Measurements from ENCODE around the gene MMP14. TPM values are rescaled to one million over a fixed set of nuclear protein-coding genes. Genes with fewer than 3 reads are reported as not detected.
A peak's percentile ranks its signal among the peaks of the same experiment; 100 is the strongest.
"Not testable (repeated sequence)": the region's sequence is repeated elsewhere in the genome, so short reads cannot be mapped to it uniquely, and the experiment has no call there.

Gene MMP14
- 1 to 10 TPM; 1.4 to 1.7 TPM for total RNA-seq
- polyA plus RNA-seq, result not detected

DNA sequence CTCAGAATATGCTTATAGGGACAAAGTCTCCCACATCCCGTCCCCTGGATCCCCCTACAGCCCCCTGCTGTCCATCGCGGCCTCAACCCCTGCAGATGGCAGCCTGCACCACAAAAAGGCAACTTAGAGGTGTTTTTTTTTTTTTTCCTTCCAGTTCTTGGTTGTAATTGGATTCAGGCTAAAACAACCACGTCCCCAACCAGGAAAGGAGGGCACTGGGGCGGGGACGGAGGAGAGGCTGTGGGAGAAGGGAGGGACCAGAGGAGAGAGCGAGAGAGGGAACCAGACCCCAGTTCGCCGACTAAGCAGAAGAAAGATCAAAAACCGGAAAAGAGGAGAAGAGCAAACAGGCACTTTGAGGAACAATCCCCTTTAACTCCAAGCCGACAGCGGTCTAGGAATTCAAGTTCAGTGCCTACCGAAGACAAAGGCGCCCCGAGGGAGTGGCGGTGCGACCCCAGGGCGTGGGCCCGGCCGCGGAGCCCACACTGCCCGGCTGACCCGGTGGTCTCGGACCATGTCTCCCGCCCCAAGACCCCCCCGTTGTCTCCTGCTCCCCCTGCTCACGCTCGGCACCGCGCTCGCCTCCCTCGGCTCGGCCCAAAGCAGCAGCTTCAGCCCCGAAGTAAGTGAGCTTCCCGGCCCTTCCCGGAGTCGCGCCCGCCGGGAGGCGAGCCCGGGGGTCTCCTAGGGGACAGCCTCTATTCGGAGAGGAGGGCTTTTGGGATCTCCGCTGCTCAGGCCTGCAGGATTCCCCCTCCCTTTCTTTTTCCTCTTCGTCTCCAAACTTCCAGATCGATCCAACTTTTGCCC lies at the start of gene MMP14:
Gene MMP14, plus strand, starts transcription at position 285 of the 813 bp plus-strand sequence. Its CDS starts 233 bp downstream, at position 518.
- Mint-ChIP-seq H3K4me1 (peaks cover 5 to 13% (median 10%) of the 10 kb centered on the region in 3 donors), H3K27me3 (peaks cover 23 to 24% of the 10 kb centered on the region in 2 donors), H3K9me3 (peaks cover 0 to 2% (median 0%) of the 10 kb centered on the region in 5 donors), H3K4me3 (peak within 1 kb of the TSS in 6 of 7 donors; percentile 10 to 64 (median 59)), H3K36me3 (peaks cover 9 to 32% (median 10%) of the 10 kb centered on the region in 3 donors), H3K27ac (peak within 1 kb of the TSS in 5 of 8 donors; percentile 27 to 96 (median 53))
- POLR2A ChIA-PET, result interaction anchor here (0.6 kb wide), 1 partner anchor 264 kb away, joined by 3 read pairs; no protein-coding TSS in a partner anchor
- Histone ChIP-seq H3K4me1 (ENCODE audit: insufficient read depth, low read length) (peaks cover 3% of the 10 kb centered on the region), H3K27me3 (ENCODE audit: insufficient read depth, low read length, poor library complexity, severe bottlenecking) (peaks cover 5% of the 10 kb centered on the region), H3K9me3 (ENCODE audit: low read length) (no peaks in the 10 kb centered on the region), H3K4me3 (ENCODE audit: low read length) (peak within 1 kb of the TSS; percentile 53), H3K36me3 (ENCODE audit: insufficient read depth, low read length) (peaks cover 13% of the 10 kb centered on the region), H3K27ac (ENCODE audit: low read depth, low read length) (no peak within 1 kb of the TSS)
- DNase-seq, result no peak
- CTCF ChIA-PET, result interaction anchor here (8.2 kb wide), 1 partner anchor 17 kb away, joined by 66 read pairs; no protein-coding TSS in a partner anchor

DNA sequence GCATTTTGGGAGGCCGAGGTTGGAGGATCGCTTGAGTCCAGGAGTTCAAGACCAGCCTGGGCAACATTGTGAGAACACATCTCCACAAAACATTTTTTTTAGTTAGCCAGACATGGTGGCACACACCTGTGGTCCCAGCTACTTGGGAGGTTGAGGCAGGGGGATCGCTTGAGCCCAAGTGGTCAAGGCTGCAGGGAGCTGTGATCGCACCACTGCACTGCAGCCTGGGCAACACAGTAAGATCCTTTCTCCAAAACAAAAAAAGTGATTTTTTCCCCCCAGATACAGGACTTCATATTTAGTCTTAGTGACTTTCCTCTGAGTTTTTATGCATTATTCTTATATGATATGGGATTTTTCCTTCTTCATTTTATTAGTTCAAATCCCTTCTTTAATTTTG lies 49.7 kb upstream of the MMP14 start:
- no peaks in the 10 kb centered on the region for H3K4me1 Mint-ChIP-seq
- H3K27me3 Mint-ChIP-seq, result peaks cover 1 to 5% of the 10 kb centered on the region in 2 donors
- Histone ChIP-seq H3K27ac (ENCODE audit: low read depth, low read length) (no peak overlapping the region), H3K4me1 (ENCODE audit: insufficient read depth, low read length) (no peaks in the 10 kb centered on the region), H3K36me3 (ENCODE audit: insufficient read depth, low read length) (no peaks in the 10 kb centered on the region), H3K9me3 (ENCODE audit: low read length) (no peaks in the 10 kb centered on the region), H3K27me3 (ENCODE audit: insufficient read depth, low read length, poor library complexity, severe bottlenecking) (no peaks in the 10 kb centered on the region), H3K4me3 (ENCODE audit: low read length) (no peak overlapping the region)
- no peak overlapping the region for H3K27ac Mint-ChIP-seq
- no peak for DNase-seq
- ChIA-PET CTCF (interaction anchor here (0.6 to 1.6 kb wide), 2 partner anchors 114 to 216 kb away, joined by 3 read pairs; no protein-coding TSS in a partner anchor), POLR2A (no interaction called here)
- no peaks in the 10 kb centered on the region for H3K9me3 Mint-ChIP-seq
- no peaks in the 10 kb centered on the region for H3K36me3 Mint-ChIP-seq
- H3K4me3 Mint-ChIP-seq, result no peak overlapping the region

DNA sequence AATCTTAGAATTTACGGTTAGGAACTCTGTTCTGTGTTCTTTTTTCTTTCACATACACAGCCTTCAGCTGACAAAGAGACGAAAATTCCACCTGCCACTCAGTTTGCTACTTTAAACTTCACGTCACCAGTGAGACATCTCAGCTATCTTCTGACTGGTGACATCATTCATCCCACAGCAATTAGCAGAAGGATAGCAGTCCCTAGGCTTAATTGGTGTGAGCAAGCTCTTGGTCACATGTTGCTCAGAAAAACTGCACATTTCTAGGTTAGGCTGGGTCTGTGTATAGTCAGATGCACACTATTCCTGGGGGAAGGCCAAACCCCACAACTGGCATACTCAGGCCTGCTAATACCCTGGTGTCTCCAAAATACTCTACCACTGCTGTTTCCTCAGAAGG lies 45.1 kb upstream of the MMP14 start:
- Histone ChIP-seq H3K27ac (ENCODE audit: low read depth, low read length) (no peak overlapping the region), H3K27me3 (ENCODE audit: insufficient read depth, low read length, poor library complexity, severe bottlenecking) (no peaks in the 10 kb centered on the region), H3K4me3 (ENCODE audit: low read length) (no peak overlapping the region), H3K4me1 (ENCODE audit: insufficient read depth, low read length) (no peaks in the 10 kb centered on the region), H3K9me3 (ENCODE audit: low read length) (no peaks in the 10 kb centered on the region), H3K36me3 (ENCODE audit: insufficient read depth, low read length) (no peaks in the 10 kb centered on the region)
- Mint-ChIP-seq H3K9me3 (no peaks in the 10 kb centered on the region), H3K27me3 (peaks cover 4 to 23% of the 10 kb centered on the region in 2 donors), H3K4me3 (no peak overlapping the region), H3K36me3 (peaks cover 0 to 2% (median 0%) of the 10 kb centered on the region in 3 donors), H3K4me1 (no peaks in the 10 kb centered on the region), H3K27ac (no peak overlapping the region)
- ChIA-PET CTCF (interaction anchor here (1.2 kb wide), 1 partner anchor 62 kb away, joined by 4 read pairs; no protein-coding TSS in a partner anchor), POLR2A (no interaction called here)
- no peak for DNase-seq

DNA sequence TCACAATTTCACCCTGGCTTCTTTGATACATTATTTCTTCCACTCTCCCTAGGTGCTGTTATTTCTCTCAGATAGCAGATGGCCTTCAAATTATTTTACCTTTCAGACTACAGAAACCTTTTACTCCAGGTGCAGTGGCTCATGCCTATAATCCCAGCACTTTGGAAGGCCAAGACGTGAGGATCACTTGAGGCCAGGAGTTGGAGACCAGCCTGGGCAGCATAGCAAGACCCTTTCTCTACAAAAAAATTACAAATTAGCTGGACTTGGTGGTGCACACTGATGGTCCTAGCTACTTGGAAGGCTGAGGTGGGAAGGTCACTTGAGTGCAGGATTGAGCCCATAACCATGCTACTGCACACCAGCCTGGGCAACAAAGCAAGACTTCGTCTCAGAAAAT lies 44.2 kb upstream of the MMP14 start:
- no peaks in the 10 kb centered on the region for H3K4me1 Mint-ChIP-seq
- H3K27ac Mint-ChIP-seq, result no peak overlapping the region
- H3K4me3 Mint-ChIP-seq, result no peak overlapping the region
- Histone ChIP-seq H3K4me3 (ENCODE audit: low read length) (no peak overlapping the region), H3K36me3 (ENCODE audit: insufficient read depth, low read length) (no peaks in the 10 kb centered on the region), H3K9me3 (ENCODE audit: low read length) (no peaks in the 10 kb centered on the region), H3K27ac (ENCODE audit: low read depth, low read length) (no peak overlapping the region), H3K27me3 (ENCODE audit: insufficient read depth, low read length, poor library complexity, severe bottlenecking) (no peaks in the 10 kb centered on the region), H3K4me1 (ENCODE audit: insufficient read depth, low read length) (no peaks in the 10 kb centered on the region)
- peaks cover 6 to 28% of the 10 kb centered on the region in 2 donors for H3K27me3 Mint-ChIP-seq
- no peak for DNase-seq
- H3K36me3 Mint-ChIP-seq, result peaks cover 0 to 2% (median 0%) of the 10 kb centered on the region in 3 donors
- no peaks in the 10 kb centered on the region for H3K9me3 Mint-ChIP-seq
- POLR2A ChIA-PET, result no interaction called here
- CTCF ChIA-PET, result no interaction called here

DNA sequence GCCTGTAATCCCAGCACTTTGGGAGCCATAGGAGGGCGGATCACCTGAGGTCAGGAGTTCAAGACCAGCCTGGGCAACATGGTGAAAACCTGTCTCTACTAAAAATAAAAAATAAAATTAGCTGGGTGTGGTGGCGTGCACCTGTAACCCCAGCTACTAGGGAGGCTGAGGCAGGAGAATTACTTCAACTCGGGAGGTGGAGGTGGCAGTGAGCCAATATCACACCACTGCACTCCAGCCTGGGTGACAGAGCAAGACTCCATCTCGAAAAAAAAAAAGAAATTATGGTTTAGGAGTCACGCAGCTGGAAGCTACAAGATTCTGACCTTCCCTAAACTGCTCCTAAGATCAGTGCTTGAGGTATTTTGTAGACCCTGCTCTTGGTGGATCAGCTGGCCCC lies 42.8 kb upstream of the MMP14 start:
- H3K4me1 ChIP-seq (ENCODE audit: insufficient read depth, low read length); H3K4me3 Mint-ChIP-seq; H3K9me3 Mint-ChIP-seq; CTCF ChIA-PET; H3K9me3 ChIP-seq (ENCODE audit: low read length); H3K27me3 ChIP-seq (ENCODE audit: insufficient read depth, low read length, poor library complexity, severe bottlenecking); H3K4me3 ChIP-seq (ENCODE audit: low read length); H3K27ac Mint-ChIP-seq; H3K27ac ChIP-seq (ENCODE audit: low read depth, low read length); H3K4me1 Mint-ChIP-seq; DNase-seq; POLR2A ChIA-PET; H3K36me3 ChIP-seq (ENCODE audit: insufficient read depth, low read length); H3K36me3 Mint-ChIP-seq: not testable (repeated sequence)
- H3K27me3 Mint-ChIP-seq, result peaks cover 13 to 37% of the 10 kb centered on the region in 2 donors

DNA sequence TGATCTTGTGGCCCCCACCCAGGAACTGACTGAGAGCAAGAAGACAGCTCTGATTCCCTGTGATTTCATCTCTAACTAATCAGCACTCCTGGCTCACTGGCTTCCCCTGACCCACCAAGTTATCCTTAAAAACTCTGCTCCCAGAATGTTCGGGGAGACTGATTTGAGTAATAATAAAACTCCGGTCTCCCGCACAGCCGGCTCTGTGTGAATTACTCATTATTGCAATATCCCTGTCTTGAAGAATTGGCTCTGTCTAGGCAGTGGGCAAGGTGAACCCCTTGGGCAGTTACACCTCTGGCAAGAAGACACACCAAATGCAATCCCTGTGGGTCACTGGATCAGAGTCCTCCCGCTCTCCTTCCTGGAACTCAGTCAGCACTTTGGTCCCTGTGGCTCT lies 42.4 kb upstream of the MMP14 start:
- POLR2A ChIA-PET, result no interaction called here
- no peak overlapping the region for H3K27ac ChIP-seq (ENCODE audit: low read depth, low read length)
- H3K9me3 Mint-ChIP-seq, result no peaks in the 10 kb centered on the region
- H3K36me3 Mint-ChIP-seq, result peaks cover 0 to 2% (median 0%) of the 10 kb centered on the region in 3 donors
- no peaks in the 10 kb centered on the region for H3K36me3 ChIP-seq (ENCODE audit: insufficient read depth, low read length)
- H3K27ac Mint-ChIP-seq, result peak overlapping the region in 1 of 8 donors; percentile 28
- no peaks in the 10 kb centered on the region for H3K4me1 ChIP-seq (ENCODE audit: insufficient read depth, low read length)
- H3K4me3 Mint-ChIP-seq, result no peak overlapping the region
- H3K27me3 Mint-ChIP-seq, result peaks cover 18 to 42% of the 10 kb centered on the region in 2 donors
- CTCF ChIA-PET, result no interaction called here
- no peak overlapping the region for H3K4me3 ChIP-seq (ENCODE audit: low read length)
- H3K9me3 ChIP-seq (ENCODE audit: low read length), result no peaks in the 10 kb centered on the region
- no peaks in the 10 kb centered on the region for H3K4me1 Mint-ChIP-seq
- no peaks in the 10 kb centered on the region for H3K27me3 ChIP-seq (ENCODE audit: insufficient read depth, low read length, poor library complexity, severe bottlenecking)
- DNase-seq, result no peak

DNA sequence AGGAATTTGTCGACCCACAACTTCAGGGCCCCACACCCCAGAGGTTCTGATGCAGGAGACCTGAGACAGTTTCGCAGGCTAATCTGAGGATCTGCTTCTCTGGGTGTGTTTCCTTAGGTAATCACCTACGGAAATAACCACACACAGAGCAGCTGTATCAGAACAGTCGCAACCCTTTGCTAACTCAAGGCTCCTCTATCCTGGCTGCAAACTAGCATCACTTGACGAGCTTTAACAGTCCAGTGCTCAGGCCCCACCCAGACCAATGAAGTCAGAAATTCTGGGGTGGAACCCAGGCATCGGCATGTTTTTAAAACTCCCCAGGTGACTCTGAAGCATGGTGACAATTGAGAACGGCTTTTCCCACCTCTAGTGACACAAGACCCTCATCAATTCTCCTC lies 41.8 kb upstream of the MMP14 start:
- POLR2A ChIA-PET, result no interaction called here

DNA sequence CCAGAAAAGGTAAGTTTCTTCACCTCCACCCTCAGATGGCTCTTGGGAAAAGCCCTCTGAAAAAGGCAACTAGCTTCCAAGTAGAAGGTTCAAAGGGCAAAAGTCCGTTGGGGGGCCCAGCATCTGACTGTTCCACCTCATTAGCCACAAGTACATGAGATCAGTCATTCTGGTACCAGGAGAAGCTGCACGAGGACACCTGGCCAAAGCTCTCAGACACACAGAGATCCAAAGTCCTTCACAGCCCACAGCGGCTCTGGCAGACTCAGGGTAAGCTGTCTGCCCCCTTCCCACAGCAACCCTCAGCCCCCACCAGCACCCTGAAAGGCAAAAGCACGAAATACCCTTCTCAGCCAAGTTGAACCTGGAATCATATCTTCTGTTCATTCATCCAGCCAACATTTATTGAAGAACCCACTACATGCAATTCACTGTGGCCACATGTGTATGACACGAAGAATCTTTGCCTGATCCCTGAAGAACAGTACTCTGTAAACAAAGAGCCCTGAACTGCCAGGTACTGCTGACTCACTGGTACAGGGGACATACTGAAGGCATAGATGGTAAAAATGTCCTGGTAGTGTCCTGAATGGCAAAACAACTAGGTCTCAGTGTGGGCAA lies 40.2 kb upstream of the MMP14 start:
- H3K27me3 Mint-ChIP-seq, result peaks cover 29 to 57% of the 10 kb centered on the region in 2 donors
- DNase-seq, result no peak
- Histone ChIP-seq H3K4me1 (ENCODE audit: insufficient read depth, low read length) (no peaks in the 10 kb centered on the region), H3K36me3 (ENCODE audit: insufficient read depth, low read length) (no peaks in the 10 kb centered on the region), H3K27me3 (ENCODE audit: insufficient read depth, low read length, poor library complexity, severe bottlenecking) (no peaks in the 10 kb centered on the region), H3K27ac (ENCODE audit: low read depth, low read length) (no peak overlapping the region), H3K9me3 (ENCODE audit: low read length) (no peaks in the 10 kb centered on the region), H3K4me3 (ENCODE audit: low read length) (no peak overlapping the region)
- no peak overlapping the region for H3K27ac Mint-ChIP-seq
- no peak overlapping the region for H3K4me3 Mint-ChIP-seq
- H3K4me1 Mint-ChIP-seq, result no peaks in the 10 kb centered on the region
- H3K9me3 Mint-ChIP-seq, result no peaks in the 10 kb centered on the region
- ChIA-PET POLR2A (no interaction called here), CTCF (no interaction called here)
- peaks cover 0 to 2% (median 0%) of the 10 kb centered on the region in 3 donors for H3K36me3 Mint-ChIP-seq

More for the DNA sequence above, 41.8 kb upstream of the MMP14 start:
- Mint-ChIP-seq H3K27ac (no peak overlapping the region), H3K9me3 (no peaks in the 10 kb centered on the region), H3K4me1 (no peaks in the 10 kb centered on the region), H3K27me3 (peaks cover 19 to 45% of the 10 kb centered on the region in 2 donors), H3K4me3 (no peak overlapping the region), H3K36me3 (peaks cover 0 to 2% (median 0%) of the 10 kb centered on the region in 3 donors)
- no peaks in the 10 kb centered on the region for H3K36me3 ChIP-seq (ENCODE audit: insufficient read depth, low read length)
- DNase-seq, result no peak
- no peaks in the 10 kb centered on the region for H3K4me1 ChIP-seq (ENCODE audit: insufficient read depth, low read length)
- no peak overlapping the region for H3K27ac ChIP-seq (ENCODE audit: low read depth, low read length)
- H3K9me3 ChIP-seq (ENCODE audit: low read length), result no peaks in the 10 kb centered on the region
- H3K27me3 ChIP-seq (ENCODE audit: insufficient read depth, low read length, poor library complexity, severe bottlenecking), result no peaks in the 10 kb centered on the region
- CTCF ChIA-PET, result no interaction called here
- H3K4me3 ChIP-seq (ENCODE audit: low read length), result no peak overlapping the region
